Measurements from ENCODE around the gene RAB11FIP4. TPM values are rescaled to one million over a fixed set of nuclear protein-coding genes. Genes with fewer than 3 reads are reported as not detected.
A peak's percentile ranks its signal among the peaks of the same experiment; 100 is the strongest.

Gene RAB11FIP4
- total and polyA plus RNA-seq, 2 of the 8 experiments (the other 6 are each of a cell fraction or from before 2014, with no cell fraction given), result 21.7 to 53.2 TPM

DNA sequence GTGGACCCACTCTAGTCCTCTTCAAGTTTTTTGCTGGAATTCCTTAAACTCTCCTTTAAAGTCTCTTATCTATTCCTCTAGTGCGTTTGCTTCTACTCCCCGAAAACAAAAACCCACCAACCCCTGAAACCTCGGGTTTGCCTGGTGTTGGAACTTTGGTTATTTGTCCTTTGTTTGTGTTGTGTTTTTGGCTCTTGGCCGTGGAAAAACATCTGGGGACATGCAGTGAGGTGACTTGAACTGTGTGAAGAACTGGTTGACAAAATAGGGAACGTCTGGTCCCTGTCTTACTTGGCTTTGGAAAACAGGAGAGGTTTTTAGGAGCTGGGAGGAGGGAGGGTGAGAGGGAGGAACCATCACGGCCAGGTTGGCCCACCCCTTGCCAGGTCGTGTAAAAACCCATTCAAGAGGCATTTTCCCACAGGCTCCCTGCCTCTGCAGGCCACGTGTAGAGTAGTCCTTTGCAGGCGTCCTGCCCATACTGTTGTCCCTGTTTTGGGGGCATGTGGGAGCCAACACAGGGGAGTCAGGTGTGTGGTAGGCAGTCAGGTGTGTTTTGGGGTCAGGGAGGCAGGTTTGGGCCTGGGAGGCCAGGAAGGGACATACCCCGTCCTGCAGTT, 169.3 kb downstream of the RAB11FIP4 start:
- POLR2A ChIA-PET (ENCODE audit: partially characterized antibody), result interaction anchor here (1.1 to 1.7 kb wide), 3 partner anchors 11 to 281 kb away, joined by 3 to 4 read pairs (median 3); no protein-coding TSS in a partner anchor

More for the DNA sequence above, 169.3 kb downstream of the RAB11FIP4 start:
- CTCF ChIA-PET (ENCODE audit: partially characterized antibody), result interaction anchor here (1.4 to 7.4 kb wide), 7 partner anchors 13 to 282 kb away, joined by 3 to 72 read pairs (median 3); no protein-coding TSS in a partner anchor
- H3K23me2 ChIP-seq (ENCODE audit: low read depth, low read length), result peaks cover 16% of the 10 kb centered on the region; the same call in 1 of the 2 replicates
- peak overlapping the region; percentile 7 for H4K91ac ChIP-seq (replicated peaks; ENCODE audit: insufficient read length, low read length)
- no peaks in the 10 kb centered on the region for H3K9me3 ChIP-seq (ENCODE audit: insufficient read depth in 2 of 2, low read depth in 1 of 2, low read length in 1 of 2)
- no peak overlapping the region; the same call in 1 of the 2 replicates for H4K8ac ChIP-seq (ENCODE audit: extremely low read depth, insufficient read depth, low read length)
- no peak overlapping the region for H3K14ac ChIP-seq (ENCODE audit: insufficient read length)
- H3K56ac ChIP-seq (replicated peaks; ENCODE audit: insufficient read length, low read depth, low read length), result no peak overlapping the region
- H3K27me3 ChIP-seq (replicated peaks in 1 of 4; ENCODE audit: control insufficient read depth in 3 of 4, extremely low read depth in 1 of 4, insufficient read depth in 3 of 4, low read length in 3 of 4), result peaks cover 6 to 39% (median 25%) of the 10 kb centered on the region in 4 experiments; a peak in 6 of 7 replicates
- H2BK5ac ChIP-seq (ENCODE audit: low read depth, low read length), result peak overlapping the region; percentile 48; the same call in 1 of the 2 replicates
- no peak for TF ChIP-seq NANOG (IDR thresholded peaks at IDR 0.05; ENCODE audit: insufficient read depth, low read depth, low read length, poor library complexity, severe bottlenecking)
- TF ChIP-seq GABPA (IDR thresholded peaks at IDR 0.05; ENCODE audit: borderline replicate concordance, insufficient read depth, low read length), result no peak
- no peak for TF ChIP-seq BCL11A (IDR thresholded peaks at IDR 0.05; ENCODE audit: low read depth in 2 of 2, low read length in 2 of 2)
- no peak for TF ChIP-seq CTBP2 (IDR thresholded peaks at IDR 0.05; ENCODE audit: borderline replicate concordance, insufficient read depth, insufficient read length, low read length)
- no peak for TF ChIP-seq TBP (IDR thresholded peaks at IDR 0.05; ENCODE audit: low read depth, low read length)
- TF ChIP-seq ASH2L (IDR thresholded peaks at IDR 0.05; ENCODE audit: low read length), result no peak
- TF ChIP-seq CHD2 (IDR thresholded peaks at IDR 0.05; ENCODE audit: low read length), result no peak
- TF ChIP-seq TAF7 (optimal IDR thresholded peaks at IDR 0.05; ENCODE audit: borderline replicate concordance, low read depth, low read length), result no peak
- TF ChIP-seq POLR2A (IDR thresholded peaks at IDR 0.05; ENCODE audit: control extremely low read depth in 1 of 2, low read depth in 2 of 2, low read length in 2 of 2), result no peak
- TF ChIP-seq, protein P1, sequence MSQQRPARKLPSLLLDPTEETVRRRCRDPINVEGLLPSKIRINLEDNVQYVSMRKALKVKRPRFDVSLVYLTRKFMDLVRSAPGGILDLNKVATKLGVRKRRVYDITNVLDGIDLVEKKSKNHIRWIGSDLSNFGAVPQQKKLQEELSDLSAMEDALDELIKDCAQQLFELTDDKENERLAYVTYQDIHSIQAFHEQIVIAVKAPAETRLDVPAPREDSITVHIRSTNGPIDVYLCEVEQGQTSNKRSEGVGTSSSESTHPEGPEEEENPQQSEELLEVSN (IDR thresholded peaks at IDR 0.05), result peak; percentile 59; the same call in 1 of the 2 replicates
- TF ChIP-seq, protein P2, sequence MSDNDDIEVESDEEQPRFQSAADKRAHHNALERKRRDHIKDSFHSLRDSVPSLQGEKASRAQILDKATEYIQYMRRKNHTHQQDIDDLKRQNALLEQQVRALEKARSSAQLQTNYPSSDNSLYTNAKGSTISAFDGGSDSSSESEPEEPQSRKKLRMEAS (IDR thresholded peaks at IDR 0.05), result peak; percentile 71
- H3K4me3 ChIP-seq (ENCODE audit: extremely low read depth in 1 of 4, insufficient read depth in 2 of 4, low read depth in 3 of 4, low read length in 4 of 4), result peak overlapping the region in 3 of 4 experiments; percentile 40 to 74 (median 47); a peak in 5 of 8 replicates
- H3K79me2 ChIP-seq (ENCODE audit: control insufficient read depth in 1 of 2, insufficient read depth in 2 of 2, low read length in 2 of 2), result no peaks in the 10 kb centered on the region
- H2AK5ac ChIP-seq (ENCODE audit: low read depth, low read length), result 0 out of 2 replicates have a peak overlapping the region, but pooled peaks have one; percentile 53
- no peak overlapping the region for H2BK120ac ChIP-seq (replicated peaks; ENCODE audit: low read depth, low read length)
- FAIRE-seq, result no peak
- H3K18ac ChIP-seq (ENCODE audit: extremely low read depth, low read length), result peak overlapping the region; percentile 78
- peak overlapping the region; percentile 70 to 82 for H3K4me2 ChIP-seq (ENCODE audit: insufficient read depth in 1 of 2, low read depth in 2 of 2, low read length in 2 of 2)
- 65% methylated on average over 10 of the region's 10 CpGs; no CpG with 5 or more reads in 1 of the 2 experiments for WGBS, 2 experiments (ENCODE audit: extremely low coverage in 1 of 2, insufficient coverage in 1 of 2, insufficient read length in 1 of 2, insufficient replicate concordance in 2 of 2, low coverage in 1 of 2, low lambda C conversion rate in 2 of 2, missing lambda C conversion rate in 1 of 2)
- peaks cover 0 to 2% of the 10 kb centered on the region in 2 experiments for H4K20me1 ChIP-seq (replicated peaks in 1 of 2; ENCODE audit: control insufficient read depth in 1 of 2, insufficient read depth in 2 of 2, low read length in 2 of 2)
- H2BK15ac ChIP-seq (ENCODE audit: low read length), result 0 out of 2 replicates have a peak overlapping the region, but pooled peaks have one; percentile 81
- H3K4me1 ChIP-seq (replicated peaks in 1 of 4; ENCODE audit: control insufficient read depth in 3 of 4, insufficient read depth in 4 of 4, low read length in 3 of 4), result peaks cover 12 to 26% (median 18%) of the 10 kb centered on the region in 4 experiments
- peak overlapping the region; percentile 90 for H2BK12ac ChIP-seq (ENCODE audit: low read depth, low read length)
- H3K36me3 ChIP-seq (ENCODE audit: control insufficient read depth in 2 of 4, insufficient read depth in 4 of 4, low read length in 3 of 4), result no peaks in the 10 kb centered on the region; a peak in 1 of 8 replicates
- peaks cover 2% of the 10 kb centered on the region; the same call in 1 of the 2 replicates for H3K79me1 ChIP-seq (ENCODE audit: low read depth, low read length)
- H3K23ac ChIP-seq (ENCODE audit: insufficient read length), result no peak overlapping the region
- H2AFZ ChIP-seq (ENCODE audit: low read length), result 0 out of 2 replicates have a peak overlapping the region, but pooled peaks have one; percentile 27
- no peak overlapping the region for H3K4ac ChIP-seq (replicated peaks; ENCODE audit: insufficient read length, low read depth, low read length)
- DNase-seq (ENCODE audit: low read depth in 1 of 2, low spot score in 2 of 2), result no peak
- H2BK20ac ChIP-seq (ENCODE audit: low read length), result peak overlapping the region; percentile 86; the same call in 1 of the 2 replicates
- no peak overlapping the region for H3K27ac ChIP-seq (ENCODE audit: low read depth, low read length)
- H4K5ac ChIP-seq (ENCODE audit: insufficient read length, low read depth, low read length), result no peak overlapping the region
- H3K9ac ChIP-seq (replicated peaks in 1 of 4; ENCODE audit: extremely low read depth in 1 of 4, low read depth in 3 of 4, low read length in 3 of 4), result no peak overlapping the region
